GM18867 (cell line): ENCODE measurements around the gene FAM169A.
"Not testable (repeated sequence)": the region's sequence is repeated elsewhere in the genome, so short reads cannot be mapped to it uniquely, and the experiment has no call there.

Source experiments
- ATAC-seq: cut with Tn5 transposase; IDR thresholded peaks from one replicate; pipeline ENCODE4 v1.9.1; 2021; ENCODE audit warnings: mild to moderate bottlenecking, moderate library complexity; ENCODE audit not compliant: unreplicated experiment

FAM169A gene, protein sequence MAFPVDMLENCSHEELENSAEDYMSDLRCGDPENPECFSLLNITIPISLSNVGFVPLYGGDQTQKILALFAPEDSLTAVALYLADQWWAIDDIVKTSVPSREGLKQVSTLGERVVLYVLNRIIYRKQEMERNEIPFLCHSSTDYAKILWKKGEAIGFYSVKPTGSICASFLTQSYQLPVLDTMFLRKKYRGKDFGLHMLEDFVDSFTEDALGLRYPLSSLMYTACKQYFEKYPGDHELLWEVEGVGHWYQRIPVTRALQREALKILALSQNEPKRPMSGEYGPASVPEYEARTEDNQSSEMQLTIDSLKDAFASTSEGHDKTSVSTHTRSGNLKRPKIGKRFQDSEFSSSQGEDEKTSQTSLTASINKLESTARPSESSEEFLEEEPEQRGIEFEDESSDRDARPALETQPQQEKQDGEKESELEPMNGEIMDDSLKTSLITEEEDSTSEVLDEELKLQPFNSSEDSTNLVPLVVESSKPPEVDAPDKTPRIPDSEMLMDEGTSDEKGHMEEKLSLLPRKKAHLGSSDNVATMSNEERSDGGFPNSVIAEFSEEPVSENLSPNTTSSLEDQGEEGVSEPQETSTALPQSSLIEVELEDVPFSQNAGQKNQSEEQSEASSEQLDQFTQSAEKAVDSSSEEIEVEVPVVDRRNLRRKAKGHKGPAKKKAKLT

DNA sequence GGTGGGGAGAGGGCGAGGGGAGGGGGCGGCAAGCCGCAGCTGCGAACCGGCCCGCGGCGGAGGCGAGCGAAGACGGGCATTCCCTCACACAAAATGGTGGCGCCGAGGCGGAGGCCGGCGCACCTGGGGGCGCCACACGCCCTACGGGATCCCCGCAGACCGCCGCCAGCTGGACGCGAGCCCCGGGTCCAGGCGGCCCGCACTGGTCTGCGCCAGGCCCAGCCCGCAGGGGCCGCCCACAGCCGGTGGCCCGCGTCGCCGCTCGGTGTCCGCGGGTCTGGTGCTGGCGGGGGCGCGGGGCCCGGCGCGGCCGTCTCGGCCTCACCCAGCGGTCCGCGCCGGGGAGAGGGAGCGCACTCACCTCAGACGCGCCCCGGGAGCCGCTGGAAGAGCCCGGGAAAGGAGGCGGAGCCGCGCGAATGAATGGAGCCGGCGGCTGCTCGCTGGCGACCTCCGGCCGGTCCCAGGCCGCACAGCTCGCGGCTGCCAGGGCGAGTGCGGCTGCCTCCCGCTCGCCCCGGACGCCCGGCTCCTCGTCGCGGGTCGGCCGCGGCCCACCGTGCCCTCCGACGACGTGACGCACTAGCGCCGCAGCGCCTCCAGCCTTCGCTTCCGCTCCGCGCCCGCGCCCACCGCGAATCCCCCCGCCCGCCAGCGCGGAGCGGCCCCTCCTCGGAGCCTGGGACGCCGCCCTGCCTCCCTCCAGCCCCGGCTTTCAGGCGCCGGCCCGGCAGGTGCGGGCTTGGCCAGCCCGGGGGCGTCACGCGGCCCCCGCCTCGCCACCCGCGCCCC is at the start of gene FAM169A:
Gene FAM169A, minus strand, starts transcription at position 584 of the 792 bp plus-strand sequence. CDS start 24,711 bp downstream, outside the sequence.
- ATAC-seq: peak; percentile 55

DNA sequence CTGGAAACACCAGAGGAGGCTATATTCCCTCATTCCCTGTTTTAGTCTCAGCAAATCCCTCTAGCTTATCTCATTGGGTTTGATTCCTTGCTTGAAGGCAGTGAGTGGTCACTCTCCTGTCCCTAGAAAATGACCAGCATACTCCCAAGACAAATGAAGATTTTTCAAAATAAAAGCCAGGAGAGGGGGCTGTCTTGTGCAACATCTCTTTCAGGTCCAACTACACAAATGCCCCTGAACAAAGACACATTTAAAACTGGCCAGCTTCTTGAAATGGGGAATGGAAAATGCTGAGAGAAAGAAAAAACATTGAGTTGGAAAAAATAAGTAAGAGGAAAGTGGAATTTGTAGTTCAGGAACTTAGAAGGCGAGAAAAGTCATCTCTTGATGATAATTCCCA is 49.3 kb upstream of the FAM169A start:
- ATAC-seq: no peak

DNA sequence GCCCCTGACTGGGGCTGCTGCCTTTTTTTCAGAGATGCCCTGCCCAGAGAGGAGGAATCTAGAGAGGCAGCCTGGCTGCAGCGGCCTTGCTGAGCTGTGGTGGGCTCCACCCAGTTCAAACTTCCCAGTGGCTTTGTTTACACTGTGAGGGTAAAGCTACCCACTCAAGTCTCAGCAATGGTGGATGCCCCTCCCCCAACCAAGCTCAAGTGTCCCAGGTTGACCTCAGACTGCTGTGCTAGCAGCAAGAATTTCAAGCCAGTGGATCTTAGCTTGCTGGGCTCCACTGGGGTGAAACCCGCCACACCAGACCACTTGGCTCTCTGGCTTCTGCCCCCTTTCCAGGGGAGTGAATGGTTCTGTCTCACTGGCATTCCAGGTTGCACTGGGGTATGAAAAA is 45.2 kb upstream of the FAM169A start:
- not testable (repeated sequence) for ATAC-seq

DNA sequence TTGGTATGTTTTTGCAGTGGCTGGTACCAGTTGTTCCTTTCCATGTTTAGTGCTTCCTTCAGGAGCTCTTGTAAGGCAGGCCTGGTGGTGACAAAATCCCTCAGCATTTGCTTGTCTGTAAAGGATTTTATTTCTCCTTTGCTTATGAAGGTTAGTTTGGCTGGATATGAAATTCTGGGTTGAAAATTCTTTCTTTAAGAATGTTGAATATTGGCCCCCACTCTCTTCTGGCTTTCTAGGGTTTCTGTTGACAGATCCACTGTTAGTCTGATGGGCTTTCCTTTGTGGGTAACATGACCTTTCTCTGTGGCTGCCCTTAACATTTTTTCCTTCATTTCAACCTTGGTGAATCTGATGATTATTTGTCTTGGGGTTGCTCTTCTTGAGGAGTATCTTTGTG is 43.7 kb upstream of the FAM169A start:
- not testable (repeated sequence) for ATAC-seq

GRCh38 chr5:74908237-74908636 is 42.0 kb upstream of the FAM169A start:
- not testable (repeated sequence) for ATAC-seq

- ATAC-seq: not testable (repeated sequence)
Observed at GRCh38 chr5:74904713-74905112, 38.5 kb upstream of the FAM169A start.

DNA sequence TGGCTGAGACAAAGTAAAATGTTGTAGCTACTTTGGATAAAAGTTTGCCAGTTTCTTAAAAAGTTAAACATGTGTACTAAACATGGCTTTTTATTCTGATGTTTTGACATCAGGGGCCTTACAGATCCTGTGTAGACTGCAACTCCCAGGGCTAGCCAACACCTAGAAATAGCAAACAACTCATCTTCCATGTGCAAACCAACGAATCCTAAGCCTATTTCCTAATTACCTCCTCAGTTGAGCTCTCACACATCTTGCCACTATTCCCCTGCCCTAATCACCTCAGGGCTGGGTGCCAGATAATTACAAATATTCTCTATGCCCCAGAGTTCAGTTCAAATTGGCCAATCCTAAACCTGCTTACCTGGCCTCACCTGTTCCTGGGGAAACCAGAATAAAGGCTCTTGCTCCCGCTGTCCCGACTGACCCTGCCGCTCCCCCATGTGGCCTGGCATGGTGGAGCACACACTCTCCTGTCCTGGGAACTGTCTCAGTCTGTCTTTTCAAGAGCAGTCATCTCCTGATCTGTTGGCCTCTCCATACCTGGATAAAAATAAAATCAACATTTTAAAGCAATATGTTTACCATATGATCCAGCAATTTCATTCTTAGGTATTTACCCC is 37.1 kb upstream of the FAM169A start:
- no peak for ATAC-seq

DNA sequence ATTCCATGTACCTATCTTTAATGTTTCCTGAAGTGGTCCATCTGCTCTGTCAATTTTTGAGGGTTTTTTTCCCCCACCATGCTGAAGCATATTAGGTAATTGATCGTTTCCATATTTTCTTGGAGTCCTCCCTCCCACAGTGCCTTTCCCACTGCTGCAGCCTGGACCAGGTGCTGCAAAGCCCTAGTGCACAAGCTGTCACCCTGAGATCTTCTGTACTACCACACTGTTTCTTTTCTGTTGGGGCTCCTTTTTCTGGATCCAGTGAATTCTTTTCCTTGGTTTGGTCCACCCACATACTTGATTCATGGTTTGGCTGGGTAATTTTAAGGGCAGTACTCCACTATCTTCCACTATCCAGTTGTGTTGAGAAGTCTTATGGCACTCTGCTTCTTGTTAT is 30.9 kb upstream of the FAM169A start:
- ATAC-seq: no peak

- no peak for ATAC-seq
Observed at GRCh38 chr5:74895906-74896305, 29.7 kb upstream of the FAM169A start.

GRCh38 chr5:74894351-74894750 is 28.2 kb upstream of the FAM169A start:
- ATAC-seq: no peak

GRCh38 chr5:74892921-74893320 is 26.7 kb upstream of the FAM169A start:
- no peak for ATAC-seq

- ATAC-seq: peak; percentile 88
Observed at GRCh38 chr5:74889523-74890105, 23.4 kb upstream of the FAM169A start.

DNA sequence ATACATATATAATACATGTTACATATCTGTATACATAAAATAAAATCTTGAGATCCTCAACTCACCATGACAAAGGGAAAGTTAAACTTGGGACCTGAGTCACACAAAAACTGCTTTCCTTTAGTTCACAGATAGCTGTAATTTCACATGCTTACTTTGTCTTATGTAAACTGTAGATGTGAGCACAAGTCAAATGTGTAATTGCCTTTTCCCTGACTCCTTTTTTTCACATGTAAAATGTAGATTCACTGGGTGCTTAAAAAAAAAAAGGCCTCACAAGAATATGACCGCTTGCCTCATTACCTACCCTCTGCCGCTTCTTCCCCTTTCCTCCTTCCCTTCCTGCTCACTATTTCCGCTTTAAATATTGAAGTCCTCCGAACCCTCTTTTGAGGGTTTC is 21.9 kb upstream of the FAM169A start:
- ATAC-seq: no peak

GRCh38 chr5:74885170-74885569 is 19.0 kb upstream of the FAM169A start:
- ATAC-seq: no peak

GRCh38 chr5:74882379-74883134 is 16.4 kb upstream of the FAM169A start:
- ATAC-seq: not testable (repeated sequence)

- ATAC-seq: no peak
Observed at GRCh38 chr5:74877624-74878304, 11.6 kb upstream of the FAM169A start.

- ATAC-seq: no peak
Observed at GRCh38 chr5:74875994-74876791, 10.0 kb upstream of the FAM169A start.

DNA sequence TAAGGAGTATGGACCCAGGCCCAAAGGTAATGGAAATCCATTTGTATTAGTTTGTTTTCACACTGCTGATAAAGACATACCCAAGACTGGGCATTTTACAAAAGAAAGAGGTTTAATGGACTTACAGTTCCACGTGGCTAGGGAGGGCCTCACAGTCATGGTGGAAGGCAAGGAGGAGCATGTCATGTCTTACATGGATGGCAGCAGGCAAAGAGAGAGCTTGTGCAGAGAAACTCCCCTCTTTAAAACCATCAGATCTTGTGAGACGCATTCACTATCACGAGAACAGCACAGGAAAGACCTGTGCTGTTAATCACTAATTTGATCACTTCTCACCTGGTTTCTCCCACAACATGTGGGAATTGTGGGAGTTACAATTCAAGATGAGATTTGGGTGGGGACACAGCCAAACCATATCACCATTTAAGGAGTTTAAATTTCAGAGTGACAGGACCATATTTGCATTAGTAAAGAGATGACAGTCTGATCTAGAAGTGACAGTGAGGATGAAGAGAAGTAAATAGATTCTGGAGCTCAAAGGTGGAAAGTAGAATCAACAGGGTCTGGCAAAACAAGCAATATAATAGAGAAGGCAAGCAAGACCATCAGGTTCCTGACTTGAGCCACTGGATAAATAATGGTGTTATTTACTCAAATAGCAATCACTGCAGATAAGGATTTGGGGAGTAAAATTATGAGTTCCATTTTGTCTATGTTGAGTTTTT is 7.5 kb upstream of the FAM169A start:
- ATAC-seq: no peak
